Neuronal stem cell (in vitro differentiated cells): ENCODE data around the gene FER.
"Not testable (repeated sequence)": the region's sequence is repeated elsewhere in the genome, so short reads cannot be mapped to it uniquely, and the experiment has no call there.

Source experiments
- DNase-seq: peaks from one replicate; pipeline ENCODE4 v3.0.0-alpha.2; 2013; ENCODE audit warnings: low spot score
- H2AFZ ChIP-seq: one replicate; pipeline ENCODE4 v1.6.1; 2013; ENCODE audit warnings: mild to moderate bottlenecking, low read length, inconsistent platforms
- H2AK5ac ChIP-seq: 2 replicates; pipeline ENCODE4 v1.6.1; 2013; ENCODE audit warnings: low read depth, mild to moderate bottlenecking, inconsistent platforms, low read length, moderate library complexity, mixed read lengths
- H2BK120ac ChIP-seq: 2 replicates; pipeline ENCODE4 v1.6.1; 2013; ENCODE audit warnings: low read depth, mild to moderate bottlenecking, inconsistent platforms, low read length, moderate library complexity, mixed read lengths
- H2BK12ac ChIP-seq: one replicate; pipeline ENCODE4 v1.6.1; 2013; ENCODE audit warnings: low read length, inconsistent platforms
- H2BK15ac ChIP-seq: 2 replicates; pipeline ENCODE4 v1.6.1; 2013; ENCODE audit warnings: mild to moderate bottlenecking, low read length, inconsistent platforms, mixed read lengths
- H2BK5ac ChIP-seq: one replicate; pipeline ENCODE4 v1.6.1; 2013; ENCODE audit warnings: inconsistent platforms, mild to moderate bottlenecking, low read length, moderate library complexity
- H3K14ac ChIP-seq: one replicate; pipeline ENCODE4 v1.6.1; 2013; ENCODE audit warnings: low read length, inconsistent platforms
- H3K18ac ChIP-seq: 2 replicates; pipeline ENCODE4 v1.6.1; 2013; ENCODE audit warnings: low read length, inconsistent platforms
- H3K23ac ChIP-seq: 2 replicates; pipeline ENCODE4 v1.6.1; 2013; ENCODE audit warnings: low read depth, mild to moderate bottlenecking, mixed read lengths, low read length, inconsistent platforms; ENCODE audit not compliant: poor library complexity
- H3K27ac ChIP-seq: replicated peaks from 3 replicates; pipeline ENCODE4 v1.5.1; 2013; ENCODE audit warnings: low read length, inconsistent platforms
- H3K27me3 ChIP-seq, 3 experiments: 2 replicates each; pipeline ENCODE4 v1.6.1; 2013; ENCODE audit warnings: low read length in 3 of 3, mild to moderate bottlenecking in 2 of 3, inconsistent platforms in 1 of 3, low read depth in 1 of 3, mixed read lengths in 1 of 3, moderate library complexity in 1 of 3; ENCODE audit not compliant: control insufficient read depth in 3 of 3, insufficient read depth in 3 of 3
- H3K36me3 ChIP-seq, 2 donors: replicated peaks in 1 of 2; 2 replicates each; pipeline ENCODE4 v1.6.1; 2013; ENCODE audit warnings: low read length in 2 of 2; ENCODE audit not compliant: control insufficient read depth in 2 of 2, insufficient read depth in 2 of 2
- H3K4ac ChIP-seq: 2 replicates; pipeline ENCODE4 v1.6.1; 2013; ENCODE audit warnings: inconsistent platforms, mild to moderate bottlenecking, low read length, moderate library complexity
- H3K4me1 ChIP-seq, 2 donors: 1 replicate in 1 of 2; 2 replicates in 1 of 2; pipeline ENCODE4 v1.6.1; 2013; ENCODE audit warnings: low read length in 2 of 2, low read depth in 1 of 2; ENCODE audit not compliant: control insufficient read depth in 2 of 2, insufficient read depth in 1 of 2
- H3K4me2 ChIP-seq: one replicate; pipeline ENCODE4 v1.6.1; 2013; ENCODE audit warnings: mild to moderate bottlenecking, low read length, inconsistent platforms; ENCODE audit not compliant: insufficient read depth, poor library complexity, severe bottlenecking
- H3K4me3 ChIP-seq, 2 donors: 2 replicates each; pipeline ENCODE4 v1.5.1; 2013; ENCODE audit warnings: low read length in 2 of 2, mild to moderate bottlenecking in 2 of 2, inconsistent platforms in 1 of 2, moderate library complexity in 1 of 2
- H3K79me1 ChIP-seq: one replicate; pipeline ENCODE4 v1.6.1; 2013; ENCODE audit warnings: low read depth, mild to moderate bottlenecking, inconsistent platforms, low read length, moderate library complexity
- H3K9ac ChIP-seq: one replicate; pipeline ENCODE4 v1.6.1; 2013; ENCODE audit warnings: mild to moderate bottlenecking, low read depth, low read length, inconsistent platforms; ENCODE audit not compliant: poor library complexity
- H3K9me3 ChIP-seq, 2 donors: replicated peaks in 1 of 2; 2 replicates each; pipeline versions ENCODE3 to v1.6.1; 2013; ENCODE audit warnings: low read length in 2 of 2, mild to moderate bottlenecking in 2 of 2, inconsistent platforms in 1 of 2, low read depth in 1 of 2, mixed read lengths in 1 of 2, moderate library complexity in 1 of 2; ENCODE audit not compliant: control insufficient read depth in 2 of 2, insufficient read depth in 1 of 2
- H4K8ac ChIP-seq: one replicate; pipeline ENCODE4 v1.6.1; 2013; ENCODE audit warnings: low read depth, mild to moderate bottlenecking, inconsistent platforms, low read length, moderate library complexity
- H4K91ac ChIP-seq: one replicate; pipeline ENCODE4 v1.6.1; 2013; ENCODE audit warnings: low read length, low read depth, mild to moderate bottlenecking, inconsistent platforms; ENCODE audit not compliant: poor library complexity
- WGBS, 2 donors: extraction: QIAGEN DNeasy Blood & Tissue Kit; methylation state at CpG; one replicate each; pipeline ENCODE4 v1.1.7; 2013; ENCODE audit warnings: missing lambda C conversion rate in 2 of 2, mixed read lengths in 1 of 2; ENCODE audit not compliant: insufficient read length in 2 of 2, insufficient replicate concordance in 1 of 2; ENCODE audit errors: extremely low coverage in 2 of 2; 5-methylcytosine and 5-hydroxymethylcytosine counted together

The FER gene

GRCh38 chr5:108794349-108794748 lies 46.7 kb downstream of the FER start:
- not testable (repeated sequence) for H3K9me3 ChIP-seq, H3K79me1 ChIP-seq, DNase-seq, H3K27me3 ChIP-seq, H3K4ac ChIP-seq, H2BK15ac ChIP-seq, H3K27ac ChIP-seq, H2AK5ac ChIP-seq, H3K23ac ChIP-seq, H3K4me1 ChIP-seq, H2BK12ac ChIP-seq, H3K4me3 ChIP-seq, H3K18ac ChIP-seq, H4K91ac ChIP-seq, H3K4me2 ChIP-seq, H2BK5ac ChIP-seq, H3K14ac ChIP-seq, H2AFZ ChIP-seq, H4K8ac ChIP-seq, H3K36me3 ChIP-seq, H3K9ac ChIP-seq, H2BK120ac ChIP-seq
- no CpG with 5 or more reads among the region's 4 CpGs for WGBS, 2 donors

GRCh38 chr5:108797396-108797795 lies 49.7 kb downstream of the FER start:
- no peak overlapping the region for H3K18ac ChIP-seq
- peaks cover 0 to 2% of the 10 kb centered on the region in 2 donors for H3K4me1 ChIP-seq
- no peak overlapping the region for H2BK12ac ChIP-seq
- H2AK5ac ChIP-seq = no peak overlapping the region
- H3K27me3 ChIP-seq = no peaks in the 10 kb centered on the region
- H3K23ac ChIP-seq = no peak overlapping the region
- no peak overlapping the region for H3K27ac ChIP-seq
- peaks cover 0 to 8% of the 10 kb centered on the region in 2 donors for H3K9me3 ChIP-seq
- H2BK5ac ChIP-seq = no peak overlapping the region
- H3K79me1 ChIP-seq = no peaks in the 10 kb centered on the region
- H3K9ac ChIP-seq = no peak overlapping the region
- H2AFZ ChIP-seq = no peak overlapping the region
- H3K4ac ChIP-seq = no peak overlapping the region
- no peak for DNase-seq
- H3K4me3 ChIP-seq = no peak overlapping the region
- no peak overlapping the region for H2BK120ac ChIP-seq
- no peak overlapping the region for H4K91ac ChIP-seq
- H3K36me3 ChIP-seq = peaks cover 0 to 5% of the 10 kb centered on the region in 2 donors
- H3K4me2 ChIP-seq = no peak overlapping the region
- no peak overlapping the region for H3K14ac ChIP-seq
- WGBS, 2 donors = no CpG with 5 or more reads among the region's 2 CpGs
- H4K8ac ChIP-seq = no peak overlapping the region
- H2BK15ac ChIP-seq = no peak overlapping the region

- H3K4me2 ChIP-seq = no peak overlapping the region
- H3K79me1 ChIP-seq = no peaks in the 10 kb centered on the region
- H2AFZ ChIP-seq = no peak overlapping the region
- no peak overlapping the region for H2BK12ac ChIP-seq
- H3K9ac ChIP-seq = no peak overlapping the region
- no peak overlapping the region for H2AK5ac ChIP-seq
- H4K91ac ChIP-seq = no peak overlapping the region
- H2BK15ac ChIP-seq = no peak overlapping the region
- H3K23ac ChIP-seq = no peak overlapping the region
- H3K18ac ChIP-seq = no peak overlapping the region
- no peak overlapping the region for H3K27ac ChIP-seq
- WGBS, 2 donors = no CpG with 5 or more reads among the region's 2 CpGs
- no peak overlapping the region for H3K14ac ChIP-seq
- H3K4me3 ChIP-seq = no peak overlapping the region
- H3K36me3 ChIP-seq = peaks cover 0 to 5% of the 10 kb centered on the region in 2 donors
- peaks cover 0 to 13% of the 10 kb centered on the region in 2 donors for H3K9me3 ChIP-seq
- no peak overlapping the region for H2BK120ac ChIP-seq
- H3K27me3 ChIP-seq = no peaks in the 10 kb centered on the region
- DNase-seq = no peak
- peaks cover 0 to 2% of the 10 kb centered on the region in 2 donors for H3K4me1 ChIP-seq
- no peak overlapping the region for H4K8ac ChIP-seq
- no peak overlapping the region for H2BK5ac ChIP-seq
- H3K4ac ChIP-seq = no peak overlapping the region
These were observed 50.3 kb downstream of the FER start for GRCh38 chr5:108797986-108798385.

GRCh38 chr5:108798513-108799265 lies 51.0 kb downstream of the FER start:
- Histone ChIP-seq H2BK12ac (no peak overlapping the region), H3K14ac (no peak overlapping the region), H3K4me1 (peaks cover 0 to 2% of the 10 kb centered on the region in 2 donors), H2AFZ (no peak overlapping the region), H3K9me3 (peaks cover 1 to 17% of the 10 kb centered on the region in 2 donors), H3K79me1 (no peaks in the 10 kb centered on the region), H2BK5ac (no peak overlapping the region), H2AK5ac (no peak overlapping the region), H4K8ac (no peak overlapping the region), H2BK120ac (no peak overlapping the region), H4K91ac (no peak overlapping the region), H3K4me2 (no peak overlapping the region), H3K4ac (no peak overlapping the region), H3K9ac (no peak overlapping the region), H3K36me3 (peaks cover 0 to 5% of the 10 kb centered on the region in 2 donors), H3K27me3 (no peaks in the 10 kb centered on the region), H2BK15ac (no peak overlapping the region), H3K23ac (no peak overlapping the region), H3K27ac (no peak overlapping the region), H3K18ac (no peak overlapping the region), H3K4me3 (no peak overlapping the region)
- WGBS, 2 donors = no CpG with 5 or more reads among the region's 3 CpGs
- no peak for DNase-seq
